CD4-positive, alpha-beta T cell (primary cell): ENCODE data around the gene IL12RB1. TPM values are rescaled to one million over a fixed set of nuclear protein-coding genes. Genes with fewer than 3 reads are reported as not detected.
A peak's percentile ranks its signal among the peaks of the same experiment; 100 is the strongest.

Experiments used
- ATAC-seq: fragments of 200-7000 bp; cut with Tn5 transposase; one replicate; pipeline ENCODE4 v1.10.0; 2022; ENCODE audit warnings: mild to moderate bottlenecking; ENCODE audit not compliant: poor library complexity
- CTCF ChIA-PET: fragments of 350-600 bp; sonication (Branson Sonifier 250); formaldehyde crosslinking; loops from one replicate; lab custom pipeline; 2021; ENCODE audit warnings: antibody characterized with exemption, inconsistent platforms; lab: Charles Lee
- POLR2A ChIA-PET: fragments of 350-600 bp; sonication (Branson Sonifier 250); formaldehyde crosslinking; loops from one replicate; lab custom pipeline; 2021; ENCODE audit warnings: antibody characterized with exemption, inconsistent platforms; lab: Charles Lee
- DNase-seq, 14 experiments: peaks; one replicate each; pipeline ENCODE4 v3.0.0-alpha.2; 2013 to 2020; ENCODE audit warnings: mixed read lengths in 2 of 14
- H3K27ac ChIP-seq, 2 donors: one replicate each; pipeline versions ENCODE4 v1.5.1 to v1.7.0; 2013; ENCODE audit warnings: low read length in 2 of 2, low read depth in 1 of 2, mild to moderate bottlenecking in 1 of 2
- H3K27me3 ChIP-seq, 2 experiments: 1 replicate in 1 of 2; 2 replicates in 1 of 2; pipeline versions ENCODE4 v1.6.1 to v1.7.0; 2013; ENCODE audit warnings: low read length in 2 of 2, control low read depth in 1 of 2, mild to moderate bottlenecking in 1 of 2, moderate library complexity in 1 of 2; ENCODE audit not compliant: insufficient read depth in 2 of 2, control insufficient read depth in 1 of 2
- H3K36me3 ChIP-seq: one replicate; pipeline ENCODE4 v1.6.1; 2013; ENCODE audit warnings: low read length, control low read depth; ENCODE audit not compliant: insufficient read depth
- H3K4me1 ChIP-seq: one replicate; pipeline ENCODE4 v1.6.1; 2013; ENCODE audit warnings: low read length, control low read depth; ENCODE audit not compliant: insufficient read depth
- H3K4me3 ChIP-seq: one replicate; pipeline ENCODE4 v1.5.1; 2013; ENCODE audit warnings: mild to moderate bottlenecking, low read length, moderate library complexity
- H3K9me3 ChIP-seq, 2 experiments: 1 replicate in 1 of 2; 2 replicates in 1 of 2; pipeline versions ENCODE4 v1.6.1 to v1.7.0; 2013; ENCODE audit warnings: low read length in 2 of 2, mild to moderate bottlenecking in 2 of 2, control low read depth in 1 of 2, moderate library complexity in 1 of 2; ENCODE audit not compliant: control insufficient read depth in 1 of 2, insufficient read depth in 1 of 2
- H3K27ac Mint-ChIP-seq: one replicate; pipeline ENCODE4 v1.8.0; 2020; ENCODE audit warnings: mixed read lengths
- H3K27me3 Mint-ChIP-seq: one replicate; pipeline ENCODE4 v1.8.0; 2021; ENCODE audit warnings: mixed read lengths
- H3K36me3 Mint-ChIP-seq: one replicate; pipeline ENCODE4 v1.8.0; 2021; ENCODE audit warnings: low read depth, mixed read lengths
- H3K4me1 Mint-ChIP-seq: one replicate; pipeline ENCODE4 v1.8.0; 2021; ENCODE audit warnings: low read depth, mixed read lengths
- H3K4me3 Mint-ChIP-seq: one replicate; pipeline ENCODE4 v1.8.0; 2020; ENCODE audit warnings: mild to moderate bottlenecking, mixed read lengths
- H3K9me3 Mint-ChIP-seq: one replicate; pipeline ENCODE4 v1.8.0; 2020; ENCODE audit warnings: mixed read lengths
- CTCF ChIP-seq: fragments of 200-600 bp; IDR thresholded peaks from one replicate; pipeline ENCODE4 v1.8.0; 2022; ENCODE audit warnings: antibody characterized with exemption, mild to moderate bottlenecking
- intact Hi-C, 2 experiments: fragments of 100-400 bp; cut with DNase I in 1 of 2; cut with micrococcal nuclease in 1 of 2; formaldehyde crosslinking; loops; one replicate each; pipeline versions ENCODE4 v1.15.1 to v1.9.0; 2023 to 2025; cut with DNase I, micrococcal nuclease
- total RNA-seq, 174 experiments: library from RNA in 2 of 174; stranded (reverse) in 2 of 174; gene quantifications; one replicate each; pipeline ENCODE4 v1.2.3 and lab custom pipeline; 2021 to 2026

Gene IL12RB1
- total RNA-seq, 2 experiments from 2014 or later: 20.5 to 22.5 TPM

GRCh38 chr19:18110609-18111232 is 24.0 kb upstream of the IL12RB1 start:
- peak in 1 of 14 experiments; percentile 17 for DNase-seq
- H3K27me3 ChIP-seq: no peaks in the 10 kb centered on the region
- TF ChIP-seq CTCF: no peak
- Mint-ChIP-seq H3K4me1 (peaks cover 26% of the 10 kb centered on the region), H3K9me3 (no peaks in the 10 kb centered on the region), H3K4me3 (peak overlapping the region; percentile 56), H3K27ac (no peak overlapping the region), H3K27me3 (no peaks in the 10 kb centered on the region), H3K36me3 (peaks cover 10% of the 10 kb centered on the region)
- no peaks in the 10 kb centered on the region for H3K9me3 ChIP-seq
- peaks cover 37% of the 10 kb centered on the region for H3K4me1 ChIP-seq
- H3K36me3 ChIP-seq: peaks cover 6% of the 10 kb centered on the region
- ChIA-PET CTCF (interaction anchor here (1.3 to 2.3 kb wide), 3 partner anchors 42 to 57 kb away, joined by 5 to 8 read pairs (median 6); partner anchors contain the start of gene PIK3R2), POLR2A (interaction anchor here (1.3 to 8.8 kb wide), 8 partner anchors 8 to 170 kb away, joined by 3 to 99 read pairs (median 10); partner anchors contain the start of genes IL12RB1, JUND, MAST3 and PIK3R2)
- no peak overlapping the region for H3K27ac ChIP-seq
- ATAC-seq: no peak
- H3K4me3 ChIP-seq: peak overlapping the region; percentile 65
- intact Hi-C loops: loop anchor here in 1 of 2 experiments (10.0 kb wide), 1 partner anchor 214 kb away; the partner anchor contains the start of gene LSM4

GRCh38 chr19:18109733-18110608 is 23.2 kb upstream of the IL12RB1 start:
- Mint-ChIP-seq H3K9me3 (no peaks in the 10 kb centered on the region), H3K27ac (peak overlapping the region; percentile 73), H3K4me1 (peaks cover 26% of the 10 kb centered on the region), H3K27me3 (no peaks in the 10 kb centered on the region), H3K4me3 (peak overlapping the region; percentile 86), H3K36me3 (peaks cover 10% of the 10 kb centered on the region)
- ChIA-PET CTCF (interaction anchor here (1.3 to 2.3 kb wide), 3 partner anchors 42 to 58 kb away, joined by 5 to 8 read pairs (median 6); partner anchors contain the start of gene PIK3R2), POLR2A (interaction anchor here (1.0 to 8.8 kb wide), 8 partner anchors 9 to 170 kb away, joined by 3 to 99 read pairs (median 10); partner anchors contain the start of genes IL12RB1, JUND, MAST3 and PIK3R2)
- peaks cover 36% of the 10 kb centered on the region for H3K4me1 ChIP-seq
- peak overlapping the region in 1 of 2 donors; percentile 29 for H3K27ac ChIP-seq
- peak in 10 of 14 experiments; percentile 21 to 69 (median 52) for DNase-seq
- no peaks in the 10 kb centered on the region for H3K27me3 ChIP-seq
- no peak for TF ChIP-seq CTCF
- intact Hi-C loops: loop anchor here in 1 of 2 experiments (10.0 kb wide), 1 partner anchor 215 kb away; the partner anchor contains the start of gene LSM4
- no peaks in the 10 kb centered on the region for H3K9me3 ChIP-seq
- peak overlapping the region; percentile 65 for H3K4me3 ChIP-seq
- H3K36me3 ChIP-seq: peaks cover 3% of the 10 kb centered on the region
- peak; percentile 77 for ATAC-seq

GRCh38 chr19:18109341-18109732 is 22.6 kb upstream of the IL12RB1 start:
- Histone ChIP-seq H3K27me3 (no peaks in the 10 kb centered on the region), H3K4me3 (peak overlapping the region; percentile 46), H3K36me3 (no peaks in the 10 kb centered on the region), H3K4me1 (peaks cover 39% of the 10 kb centered on the region), H3K27ac (peak overlapping the region; percentile 9 to 29), H3K9me3 (no peaks in the 10 kb centered on the region)
- DNase-seq (no peak), ATAC-seq (no peak)
- CTCF ChIA-PET: interaction anchor here (1.9 kb wide), 1 partner anchor 43 kb away, joined by 6 read pairs; the partner anchor contains the start of gene PIK3R2
- Mint-ChIP-seq H3K4me1 (peaks cover 27% of the 10 kb centered on the region), H3K9me3 (no peaks in the 10 kb centered on the region), H3K36me3 (peaks cover 6% of the 10 kb centered on the region), H3K27me3 (no peaks in the 10 kb centered on the region), H3K4me3 (peak overlapping the region; percentile 86), H3K27ac (peak overlapping the region; percentile 73)
- POLR2A ChIA-PET: interaction anchor here (0.8 to 8.8 kb wide), 9 partner anchors 9 to 171 kb away, joined by 3 to 99 read pairs (median 10); partner anchors contain the start of genes IL12RB1, JUND, MAST3 and PIK3R2
- intact Hi-C loops: no loop called here
- no peak for TF ChIP-seq CTCF
